OCI-LY3 (cell line): ENCODE results near the gene CAPN8.

Experiments used
- CTCF ChIP-seq: fragments of 200-600, 300-600 bp; sonication (generic); IDR thresholded peaks from 2 replicates; pipeline ENCODE4 v1.5.1; 2014; ENCODE audit warnings: antibody characterized with exemption, low read length, low read depth
- EZH2phosphoT487 ChIP-seq: fragments of 200-600 bp; shearing (Covaris generic); IDR thresholded peaks from 2 replicates; pipeline ENCODE4 v1.6.1; 2018; ENCODE audit warnings: antibody characterized with exemption, mixed run types, low read depth

DNA sequence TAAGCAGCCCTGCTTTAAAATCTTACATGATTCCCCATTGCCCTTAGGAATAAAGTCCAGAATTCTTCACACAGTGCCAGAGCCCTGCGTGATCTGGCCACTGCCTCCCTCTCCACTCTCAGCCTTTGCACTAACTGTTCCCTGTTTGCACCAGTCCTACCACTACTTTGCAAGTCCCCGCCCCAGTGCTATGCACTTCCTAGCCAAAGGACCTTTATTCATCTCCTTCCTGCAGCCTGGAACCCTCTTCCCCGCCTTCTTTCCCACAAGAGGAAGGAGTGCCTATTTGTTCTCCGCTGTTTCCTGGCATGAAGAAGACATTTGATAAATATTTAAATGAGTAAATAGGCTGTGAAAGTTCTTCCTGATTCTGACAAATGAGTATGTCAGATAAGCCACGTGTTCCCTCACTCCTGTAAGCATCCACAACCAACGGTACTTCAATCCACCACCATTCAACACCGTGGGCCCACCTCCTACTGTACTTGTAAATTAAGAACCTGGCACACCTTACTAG, 23.9 kb downstream of the CAPN8 start:
- TF ChIP-seq CTCF (no peak), EZH2phosphoT487 (no peak)
